GM18511 (cell line): ENCODE results near the gene CFAP54.

ENCODE experiments used
- ATAC-seq: cut with Tn5 transposase; IDR thresholded peaks from one replicate; pipeline ENCODE4 v1.9.1; 2021; ENCODE audit warnings: mild to moderate bottlenecking, moderate library complexity; ENCODE audit not compliant: unreplicated experiment

CFAP54 gene

GRCh38 chr12:96810477-96810876 is 321.1 kb downstream of the CFAP54 start:
- no peak for ATAC-seq

DNA sequence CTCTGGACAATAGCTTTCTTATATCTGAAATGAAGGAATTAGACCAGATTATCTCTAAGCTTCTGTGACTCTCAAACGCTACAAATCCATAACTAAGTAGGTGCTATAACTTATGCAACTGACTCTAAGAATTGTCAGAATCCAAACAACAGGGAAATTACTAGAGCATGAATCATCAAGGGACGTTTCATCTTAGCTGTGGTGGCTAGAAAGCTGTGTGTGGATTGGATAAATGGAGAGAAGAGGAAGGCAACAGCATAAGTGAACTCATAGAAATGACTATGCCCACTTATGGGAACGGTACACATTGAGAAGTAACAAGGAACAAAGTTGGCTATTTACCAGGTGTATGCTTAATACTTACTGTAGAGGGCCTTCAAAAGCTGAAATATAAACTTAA is 321.7 kb downstream of the CFAP54 start:
- ATAC-seq, result no peak

DNA sequence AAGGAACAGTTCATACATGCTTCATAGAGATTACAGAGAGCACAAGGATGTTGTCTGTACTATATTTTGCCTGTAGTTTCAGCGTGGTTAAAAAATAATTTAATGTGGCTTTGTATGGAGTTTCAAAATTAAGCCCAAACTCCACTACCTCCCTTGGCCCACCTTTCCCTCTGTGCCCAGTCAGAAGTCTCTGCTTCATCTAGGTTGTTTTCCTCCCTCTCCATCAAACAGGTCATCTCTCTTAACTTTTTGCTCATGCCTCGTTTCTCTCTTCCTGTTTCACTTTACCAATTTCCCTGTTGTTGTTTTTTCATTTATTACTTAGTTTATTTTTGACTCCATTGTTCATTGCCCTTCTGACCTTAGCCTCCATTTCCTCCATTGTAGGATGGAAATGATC is 322.8 kb downstream of the CFAP54 start:
- ATAC-seq, result no peak

DNA sequence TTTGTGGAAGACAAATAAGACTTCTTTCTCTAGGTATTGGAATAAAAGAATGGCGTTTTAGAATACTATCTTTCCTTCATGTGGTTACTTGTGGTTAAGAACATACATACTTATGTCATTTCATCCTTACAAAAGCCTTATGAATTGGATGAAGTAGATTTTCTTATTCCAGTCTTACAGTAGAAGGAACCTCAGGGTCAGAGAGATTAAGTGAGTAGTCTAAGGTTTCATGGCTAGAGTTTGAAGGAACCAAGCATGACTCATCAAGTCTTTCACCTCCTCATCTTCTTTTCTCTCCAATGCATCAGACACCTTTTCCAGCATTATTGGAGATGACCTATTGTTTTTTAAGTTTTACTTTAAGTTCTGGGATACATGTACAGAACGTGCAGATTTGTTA is 324.8 kb downstream of the CFAP54 start:
- ATAC-seq, result no peak

- ATAC-seq, result no peak
These were observed 332.2 kb downstream of the CFAP54 start for GRCh38 chr12:96821592-96821991.

- ATAC-seq, result no peak
These were observed 333.3 kb downstream of the CFAP54 start for GRCh38 chr12:96822641-96823040.

GRCh38 chr12:96824074-96824837 is 334.9 kb downstream of the CFAP54 start:
- ATAC-seq, result no peak

DNA sequence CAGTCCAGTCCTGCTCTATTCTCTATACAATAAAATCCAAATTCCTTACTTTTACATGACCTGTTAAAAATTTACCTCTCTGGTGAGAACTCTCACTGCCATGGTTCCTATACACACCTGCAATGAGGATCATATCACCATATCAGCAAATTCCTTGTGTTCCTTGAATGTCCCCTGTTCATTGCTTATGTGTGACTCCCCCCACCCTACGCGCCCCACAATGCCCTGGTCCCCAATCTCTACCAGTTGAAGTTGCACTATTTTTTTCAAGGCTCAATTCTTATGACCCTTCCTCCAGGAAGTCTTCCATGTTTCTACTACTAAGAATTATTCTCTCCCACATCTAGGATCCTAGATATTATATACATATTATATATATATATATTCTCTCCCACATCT is 335.5 kb downstream of the CFAP54 start:
- ATAC-seq, result no peak

GRCh38 chr12:96828169-96828789 is 338.9 kb downstream of the CFAP54 start:
- ATAC-seq, result no peak

- no peak for ATAC-seq
These were observed 340.0 kb downstream of the CFAP54 start for GRCh38 chr12:96829354-96829753.

DNA sequence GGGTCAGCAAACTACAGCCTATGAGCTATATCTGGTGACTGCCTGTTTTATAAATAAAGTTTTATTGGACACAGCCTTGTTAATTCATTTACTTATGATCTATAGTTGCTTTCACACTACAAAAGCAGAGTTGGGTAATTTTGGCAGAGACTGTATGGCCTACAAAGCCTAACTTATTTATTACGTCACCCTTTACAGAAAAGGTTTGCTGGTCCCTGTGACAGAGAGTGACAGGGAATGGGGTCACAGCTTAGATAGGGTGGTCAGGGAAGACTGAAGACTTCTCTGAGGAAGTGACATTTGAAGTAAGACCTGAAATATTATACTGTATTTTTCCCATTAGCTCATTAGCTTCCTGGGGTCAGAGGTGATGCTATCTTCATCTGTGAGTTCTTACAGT is 342.0 kb downstream of the CFAP54 start:
- no peak for ATAC-seq

GRCh38 chr12:96846293-96846692 is 356.9 kb downstream of the CFAP54 start:
- no peak for ATAC-seq

DNA sequence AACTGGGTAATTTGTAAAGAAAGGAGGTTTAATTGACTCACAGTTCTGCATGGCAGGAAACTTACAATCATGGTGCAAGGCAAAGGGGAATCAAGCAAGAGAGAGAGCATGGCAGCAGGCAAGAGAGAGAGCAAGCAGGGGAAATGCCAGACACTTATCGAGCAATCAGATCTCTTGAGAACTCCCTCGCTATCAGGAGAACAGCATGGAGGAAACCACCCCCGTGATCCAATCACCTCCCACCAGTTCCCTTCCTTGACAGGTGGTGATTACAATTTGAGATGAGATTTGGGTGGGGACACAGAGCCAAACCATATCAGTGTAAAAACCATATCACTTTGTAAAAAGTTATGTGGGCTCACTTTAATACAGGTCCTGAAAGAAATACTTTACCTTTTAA is 361.3 kb downstream of the CFAP54 start:
- ATAC-seq, result no peak

- no peak for ATAC-seq
These were observed 368.8 kb downstream of the CFAP54 start for GRCh38 chr12:96858162-96858561.

- ATAC-seq, result no peak
These were observed 372.3 kb downstream of the CFAP54 start for GRCh38 chr12:96861656-96862055.

DNA sequence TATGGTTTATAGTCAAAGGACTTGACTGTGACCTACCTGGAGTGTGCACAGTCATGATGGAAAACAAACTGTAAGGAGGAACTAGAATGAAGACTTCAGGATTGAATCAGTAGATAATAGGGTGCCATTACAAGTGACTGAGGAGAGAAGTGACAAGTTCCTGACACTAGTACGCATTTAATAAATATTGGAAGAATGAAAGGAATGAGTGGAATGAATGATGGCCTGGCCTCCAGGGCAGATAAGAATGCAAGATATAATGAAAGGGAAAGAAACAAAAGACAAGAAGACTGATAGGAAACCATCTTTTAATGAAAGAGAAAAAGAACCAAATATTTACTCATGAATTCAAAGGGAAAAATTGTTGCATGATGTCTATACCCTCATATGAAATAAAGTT is 372.9 kb downstream of the CFAP54 start:
- no peak for ATAC-seq

- ATAC-seq, result no peak
These were observed 375.0 kb downstream of the CFAP54 start for GRCh38 chr12:96864335-96864734.

- ATAC-seq, result no peak
These were observed 377.6 kb downstream of the CFAP54 start for GRCh38 chr12:96866801-96867590.

GRCh38 chr12:96870946-96871345 is 381.6 kb downstream of the CFAP54 start:
- ATAC-seq, result no peak

- ATAC-seq, result no peak
These were observed 383.6 kb downstream of the CFAP54 start for GRCh38 chr12:96872961-96873360.

GRCh38 chr12:96874211-96874610 is 384.8 kb downstream of the CFAP54 start:
- ATAC-seq, result no peak

- no peak for ATAC-seq
These were observed 387.6 kb downstream of the CFAP54 start for GRCh38 chr12:96876966-96877365.
